Middle frontal gyrus (tissue), 1 donor: ENCODE data around the gene ZNF446.
"Not testable (repeated sequence)": the region's sequence is repeated elsewhere in the genome, so short reads cannot be mapped to it uniquely, and the experiment has no call there.

Experiments
- DNase-seq: peaks from one replicate; pipeline ENCODE4 v3.0.0-alpha.2; 2015; ENCODE audit warnings: low spot score; ENCODE audit errors: extremely low spot score

The ZNF446 gene

DNA sequence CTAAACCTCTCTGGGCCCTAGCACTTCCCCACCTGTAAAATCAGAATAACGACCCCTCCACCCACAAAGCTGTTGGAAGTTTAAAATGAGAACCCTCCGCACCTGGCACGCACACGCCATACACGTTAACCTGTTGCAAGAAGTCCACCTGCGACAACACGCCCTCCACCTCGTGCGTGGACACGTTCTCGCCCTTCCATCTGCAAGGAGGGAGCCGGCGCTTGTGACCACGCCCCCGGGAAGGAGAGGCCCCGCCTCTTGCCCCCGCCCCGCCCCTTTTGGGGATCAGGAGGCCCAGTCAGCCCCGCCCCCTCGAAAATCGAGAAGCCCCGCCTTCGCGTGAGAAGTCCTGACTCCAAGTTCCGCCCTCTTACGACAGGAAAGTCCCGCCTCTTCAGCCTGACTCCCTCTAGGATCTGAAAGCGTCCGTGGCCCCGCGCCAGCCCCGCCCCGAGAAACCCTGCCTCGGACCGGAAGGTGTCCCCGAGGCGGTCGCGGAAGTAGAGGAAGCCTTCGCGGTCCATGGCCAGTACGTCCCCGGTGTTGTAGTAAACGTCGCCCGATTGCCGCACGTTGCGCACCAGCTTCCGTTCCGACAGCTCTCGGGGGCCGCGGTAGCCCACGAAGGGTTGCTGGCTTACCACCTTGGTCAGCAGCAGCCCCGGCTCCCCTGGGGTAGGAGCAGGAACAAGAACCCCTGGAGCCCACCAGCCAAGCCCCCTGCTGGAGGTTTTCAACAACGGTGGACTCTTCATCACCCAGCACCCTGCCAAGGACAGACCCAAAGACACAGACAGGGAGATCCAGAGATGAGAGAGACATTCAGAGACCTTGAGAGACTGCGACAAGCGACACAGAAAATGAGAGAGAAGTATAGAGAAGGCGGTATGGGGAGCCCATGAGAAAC is 23.1 kb downstream of the ZNF446 start:
- DNase-seq = peak; percentile 99

DNA sequence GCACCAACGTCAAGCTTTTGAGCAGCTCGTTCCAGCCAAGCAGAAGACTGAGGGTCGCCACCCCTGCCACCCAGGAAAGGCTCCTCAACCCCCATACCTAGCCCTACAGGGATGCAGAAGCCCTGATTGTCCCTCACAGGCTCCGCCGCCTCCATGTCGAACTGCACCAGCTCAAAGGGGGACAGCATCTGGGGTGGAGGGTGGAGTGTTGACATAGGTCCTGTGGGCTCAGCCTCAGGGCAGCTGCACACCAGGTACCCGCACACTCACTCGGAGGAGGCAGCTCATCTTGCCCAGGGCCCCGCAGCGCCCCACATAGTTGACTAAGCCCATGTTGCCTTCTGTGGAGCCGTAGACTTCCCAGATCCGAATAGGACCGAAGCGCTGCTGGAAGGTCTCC is 24.1 kb downstream of the ZNF446 start:
- no peak for DNase-seq

DNA sequence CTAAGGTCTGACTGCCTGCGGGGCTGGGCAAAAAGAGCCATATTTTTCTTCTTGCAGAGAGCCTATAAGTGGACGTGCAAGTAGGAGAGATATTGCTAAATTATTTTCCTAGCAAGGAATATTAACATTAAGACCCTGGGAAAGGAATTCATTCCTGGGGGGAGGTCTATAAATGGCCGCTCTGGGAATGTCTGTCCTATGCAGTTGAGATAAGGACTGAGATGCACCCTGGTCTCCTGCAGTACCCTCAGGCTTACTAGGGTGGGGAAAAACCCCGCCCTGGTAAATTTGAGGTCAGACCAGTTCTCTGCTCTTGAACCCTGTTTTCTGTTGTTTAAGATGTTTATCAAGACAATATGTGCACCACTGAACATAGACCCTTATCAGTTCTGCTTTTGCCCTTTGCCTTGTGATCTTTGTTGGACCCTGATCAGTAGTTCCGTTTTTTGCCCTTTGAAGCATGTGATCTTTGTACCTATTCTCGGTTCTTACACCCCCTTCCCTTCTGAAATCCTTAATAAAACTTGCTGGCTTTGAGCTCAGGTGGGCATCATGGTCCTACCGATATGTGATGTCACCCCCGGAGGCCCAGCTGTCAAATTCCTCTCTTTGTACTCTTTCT is 31.6 kb downstream of the ZNF446 start:
- not testable (repeated sequence) for DNase-seq

DNA sequence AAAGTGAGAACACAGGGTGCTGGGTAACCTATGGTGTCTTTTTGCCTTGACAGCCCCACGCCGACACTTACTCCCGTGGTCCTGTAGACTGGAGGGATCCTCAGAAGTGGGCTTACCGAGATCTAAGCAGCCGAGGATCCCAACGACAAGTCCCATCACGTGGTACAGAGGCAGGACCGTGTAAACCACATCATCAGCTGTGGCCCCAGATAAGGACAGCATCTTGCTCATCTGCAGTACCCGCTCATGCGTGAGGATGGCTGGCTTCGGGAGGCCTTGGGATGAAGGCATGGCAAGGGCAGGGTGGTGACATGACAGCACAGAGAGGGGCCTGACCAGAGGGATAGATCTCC is 33.6 kb downstream of the ZNF446 start:
- DNase-seq = no peak

- no peak for DNase-seq
Measured at GRCh38 chr19:58510084-58510862, 34.1 kb downstream of the ZNF446 start.

DNA sequence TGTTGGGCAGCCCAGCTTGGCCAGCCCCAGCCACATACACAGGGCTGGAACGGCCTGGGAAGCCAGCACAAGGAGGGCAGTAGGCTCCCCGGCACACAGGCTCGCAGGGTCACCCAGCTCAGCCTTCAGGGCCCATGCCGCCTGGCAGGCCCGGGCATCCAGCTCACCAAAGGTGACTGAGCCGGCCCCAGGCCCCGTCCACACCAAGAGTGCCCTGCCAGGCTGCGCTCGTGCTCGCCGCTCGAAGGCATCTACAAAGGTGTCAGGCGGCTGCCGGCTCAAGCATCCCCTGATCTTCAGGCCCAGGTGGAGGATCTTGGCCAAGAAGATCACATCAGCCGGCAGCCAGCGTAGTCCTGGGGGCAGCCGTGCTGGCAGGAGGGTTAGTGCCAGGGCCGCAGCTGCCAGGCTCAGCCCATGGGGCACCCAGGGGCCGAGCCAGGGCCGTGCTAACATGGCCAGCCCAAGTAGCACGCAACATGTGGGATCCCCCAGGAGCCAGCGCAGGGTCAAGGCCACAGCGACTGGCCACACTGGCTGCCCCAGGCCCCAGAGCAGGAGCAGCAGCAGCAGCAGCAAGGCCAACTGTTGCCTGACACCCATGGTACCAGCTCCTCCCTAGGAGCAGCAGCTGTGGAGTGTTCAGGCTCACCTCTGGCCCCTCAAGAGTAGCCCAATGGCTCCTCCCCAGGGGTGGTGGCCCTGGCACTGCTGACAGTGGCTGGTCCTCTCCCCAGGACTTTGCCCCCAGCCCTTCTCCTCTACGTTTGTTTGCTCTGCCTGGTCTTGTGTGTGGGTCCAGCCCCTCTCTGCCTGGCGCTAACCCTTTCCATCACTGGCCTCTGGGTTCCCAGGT is 35.4 kb downstream of the ZNF446 start, which contains the start of gene SLC27A5:
Gene SLC27A5, minus strand, starts transcription at position 640 of the 856 bp plus-strand sequence. Its CDS starts 37 bp downstream, at position 603.
- DNase-seq = no peak

DNA sequence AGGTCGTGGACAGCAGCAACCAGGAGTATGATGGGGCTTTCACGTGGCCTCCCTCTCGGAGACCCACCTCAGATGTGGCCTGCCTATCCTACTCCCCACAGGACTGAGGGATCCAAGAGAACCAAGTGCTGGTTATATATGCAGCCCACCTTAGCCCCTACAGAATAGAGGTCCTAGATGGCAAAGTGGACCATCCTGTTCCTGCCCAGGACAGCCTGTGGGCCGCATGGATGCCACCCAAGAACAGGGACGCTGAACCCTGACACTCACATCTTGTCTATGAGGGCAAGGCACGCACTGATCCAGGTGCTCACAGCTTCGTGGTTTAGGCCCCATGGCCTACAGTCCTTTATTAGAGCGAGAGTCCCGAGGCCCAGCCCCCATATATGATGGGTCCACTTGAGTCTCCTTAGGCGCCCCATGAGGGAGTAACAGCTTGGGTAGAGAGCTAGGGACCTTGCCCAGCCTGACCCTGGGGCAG is 37.1 kb downstream of the ZNF446 start:
- no peak for DNase-seq

GRCh38 chr19:58513694-58514563 is 37.8 kb downstream of the ZNF446 start:
- DNase-seq = peak; percentile 84

DNA sequence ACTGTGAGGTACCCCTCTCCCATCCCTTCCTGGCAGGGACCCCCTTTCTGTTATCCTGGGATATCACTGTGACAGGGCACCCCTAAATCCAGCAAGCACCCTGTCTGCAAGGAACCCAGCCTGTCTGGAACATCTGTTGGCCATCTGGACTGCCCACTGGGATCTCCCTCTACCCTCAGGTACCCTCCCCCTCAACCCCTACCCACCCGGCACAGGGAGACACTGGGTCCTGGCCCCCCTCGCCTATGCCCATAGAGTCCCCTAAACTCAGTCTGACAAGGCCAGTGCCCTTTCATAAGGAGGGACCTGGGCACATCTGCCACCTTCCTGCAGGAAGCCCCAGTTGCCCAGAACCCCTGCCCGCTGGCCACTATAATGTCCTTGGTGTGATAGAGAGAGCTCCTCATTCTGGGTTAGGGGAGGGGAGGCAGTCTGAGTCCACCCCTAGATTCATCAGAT is 38.4 kb downstream of the ZNF446 start:
- no peak for DNase-seq

DNA sequence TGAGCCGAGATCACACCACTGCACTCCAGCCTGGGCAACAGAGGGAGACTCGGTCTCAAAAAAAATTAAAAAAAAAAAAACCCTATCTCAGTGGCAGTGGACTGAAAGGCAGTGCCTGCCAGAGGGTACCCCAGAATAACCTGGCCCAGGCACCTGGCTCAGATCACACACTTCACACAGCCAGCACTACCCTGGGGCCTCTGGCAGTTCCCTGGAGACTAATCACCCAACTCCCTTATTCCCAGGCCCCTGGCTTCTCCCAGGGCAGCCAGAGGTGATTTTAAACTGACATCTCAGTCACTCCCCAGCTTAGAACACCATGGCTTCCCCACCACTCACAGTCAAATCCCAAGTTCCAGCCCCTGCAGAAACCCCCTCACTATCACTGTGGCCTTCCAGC is 39.1 kb downstream of the ZNF446 start:
- DNase-seq = no peak

GRCh38 chr19:58516246-58516836 is 40.2 kb downstream of the ZNF446 start:
- DNase-seq = no peak

- no peak for DNase-seq
Measured at GRCh38 chr19:58516964-58517833, 41.0 kb downstream of the ZNF446 start.

GRCh38 chr19:58518256-58519086 is 42.3 kb downstream of the ZNF446 start:
- DNase-seq = no peak

DNA sequence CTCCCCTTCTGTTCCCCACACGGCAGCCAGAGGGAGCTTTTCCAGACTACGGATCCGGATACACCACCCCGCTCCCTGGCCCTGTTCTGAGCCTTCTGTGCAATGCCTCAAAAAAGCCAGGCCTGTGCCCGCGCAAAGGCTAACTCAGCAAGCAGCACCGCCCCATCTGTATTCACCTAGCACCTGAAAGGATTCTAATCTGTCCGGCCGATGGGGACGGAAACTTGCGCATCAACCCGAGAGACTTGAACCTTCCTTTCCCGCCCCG is 42.9 kb downstream of the ZNF446 start:
- peak; percentile 31 for DNase-seq

DNA sequence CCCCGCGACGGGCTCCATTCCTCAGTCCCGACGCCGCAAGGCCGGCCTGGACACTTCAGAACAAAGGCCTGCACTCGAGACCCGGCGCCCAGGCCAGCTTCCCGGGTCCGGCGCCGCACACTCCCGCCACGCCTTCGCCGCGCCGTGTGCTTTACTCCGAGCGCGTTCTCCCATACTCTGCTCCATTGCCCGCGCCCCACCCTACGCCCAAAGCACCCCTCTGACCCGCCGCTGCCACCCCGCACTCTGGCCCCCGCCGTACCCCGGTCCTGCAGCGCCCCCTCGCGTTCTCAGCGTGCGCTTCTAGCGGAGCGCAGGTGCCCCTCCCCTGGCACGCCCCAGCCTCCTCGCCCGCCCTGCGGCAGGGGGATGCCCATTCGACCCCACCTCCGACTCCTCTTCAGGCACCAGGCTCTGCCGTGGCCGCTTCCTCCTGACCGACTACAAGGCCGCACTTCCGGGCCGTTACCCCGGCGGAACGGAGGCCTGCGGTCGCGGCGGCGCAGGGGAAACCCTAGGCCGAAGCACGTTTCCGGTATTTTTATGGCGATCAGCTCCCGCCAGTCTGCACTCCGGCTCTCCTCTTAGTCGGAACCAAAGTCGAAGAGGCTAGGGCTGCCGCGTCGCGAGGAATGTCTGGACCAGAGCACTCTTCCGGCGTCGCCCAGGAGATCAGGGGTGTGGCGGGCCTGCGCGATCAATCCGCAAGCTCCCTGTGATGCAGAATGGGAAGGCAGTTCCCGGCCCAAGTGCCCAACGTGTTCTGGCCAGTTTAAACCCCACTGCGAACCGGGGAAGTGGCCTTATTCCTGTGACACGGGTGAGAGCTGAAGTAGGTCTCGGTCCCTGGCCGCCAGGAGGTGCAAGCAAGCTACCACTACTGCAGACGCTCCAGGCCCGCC is 43.5 kb downstream of the ZNF446 start, which contains the start of gene ZBTB45:
Gene ZBTB45, minus strand, starts transcription at position 456 of the 902 bp plus-strand sequence. CDS start 2,137 bp downstream, outside the sequence.
- DNase-seq = peak; percentile 89

DNA sequence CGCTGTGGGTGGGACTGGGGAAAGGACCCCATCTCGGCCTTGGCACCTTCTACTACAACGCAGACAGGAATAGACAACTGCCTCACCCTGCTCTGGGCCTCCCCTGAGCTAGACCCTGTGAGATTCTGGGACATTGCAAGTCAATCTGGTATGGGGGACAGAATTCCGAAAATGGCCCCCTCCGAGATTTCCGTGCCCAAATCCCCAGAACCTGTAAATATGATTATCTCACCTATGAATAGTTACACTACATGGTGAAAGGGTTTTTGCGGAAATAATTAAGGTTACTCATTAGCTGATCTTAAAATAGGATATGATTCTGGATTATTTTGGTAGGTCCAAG is 44.1 kb downstream of the ZNF446 start:
- DNase-seq = no peak

DNA sequence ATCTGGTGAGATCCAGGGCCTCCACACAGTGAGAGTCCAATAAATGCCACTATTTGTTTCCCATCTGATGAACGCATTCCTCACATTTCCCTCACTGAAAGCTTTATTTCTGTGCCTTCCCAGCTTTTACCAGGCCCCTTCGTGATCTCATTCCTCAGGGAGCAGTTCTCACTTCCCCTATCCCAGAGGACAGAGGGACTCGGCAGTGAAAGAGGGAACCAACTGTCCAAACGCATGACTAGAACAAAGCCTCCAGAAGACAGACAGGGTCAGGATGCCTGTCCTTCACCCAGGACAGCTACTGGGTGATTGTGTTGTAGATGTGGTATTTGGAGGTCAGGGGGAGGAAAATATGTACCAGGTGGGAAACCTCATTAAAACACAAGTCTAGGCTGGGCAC is 45.5 kb downstream of the ZNF446 start:
- no peak for DNase-seq
